H1 (cell line): Measurements from ENCODE around the gene HEATR9. TPM values are rescaled to one million over a fixed set of nuclear protein-coding genes. Genes with fewer than 3 reads are reported as not detected.

Source experiments
- CTCF ChIA-PET: fragments of 300-600 bp; sonication (Branson Sonifier 250); formaldehyde crosslinking; loops from one replicate; lab custom pipeline; 2021; ENCODE audit not compliant: partially characterized antibody; lab: Charles Lee
- POLR2A ChIA-PET: fragments of 300-600 bp; sonication (Branson Sonifier 250); formaldehyde crosslinking; loops from one replicate; lab custom pipeline; 2021; ENCODE audit warnings: inconsistent platforms; ENCODE audit not compliant: partially characterized antibody; lab: Charles Lee
- DNase-seq, 2 experiments: peaks; one replicate each; pipeline versions ENCODE4 v3.0.0 to v3.0.0-alpha.2; 2010 to 2022; ENCODE audit warnings: low spot score in 2 of 2, low read depth in 1 of 2, mixed read lengths in 1 of 2
- FAIRE-seq: peaks from 2 replicates; lab custom pipeline; 2011; peaks lifted over from hg19 to GRCh38; lab: Jason Lieb, UNC
- H2AFZ ChIP-seq: 2 replicates; pipeline ENCODE4 v1.8.1; 2012; ENCODE audit warnings: low read length, inconsistent platforms
- H2AK5ac ChIP-seq: 2 replicates; pipeline ENCODE4 v1.6.1; 2013; ENCODE audit warnings: low read depth, low read length
- H2BK120ac ChIP-seq: replicated peaks from 2 replicates; pipeline ENCODE3; 2013; ENCODE audit warnings: low read depth, low read length, inconsistent platforms
- H2BK12ac ChIP-seq: 2 replicates; pipeline ENCODE4 v1.6.1; 2013; ENCODE audit warnings: low read depth, low read length
- H2BK15ac ChIP-seq: 2 replicates; pipeline ENCODE4 v1.6.1; 2013; ENCODE audit warnings: low read length
- H2BK20ac ChIP-seq: 2 replicates; pipeline ENCODE4 v1.6.1; 2013; ENCODE audit warnings: low read length
- H2BK5ac ChIP-seq: 2 replicates; pipeline ENCODE4 v1.6.1; 2013; ENCODE audit warnings: low read depth, low read length
- H3K14ac ChIP-seq: 2 replicates; pipeline ENCODE4 v1.6.1; 2013; ENCODE audit warnings: inconsistent platforms; ENCODE audit not compliant: insufficient read length
- H3K18ac ChIP-seq: 2 replicates; pipeline ENCODE4 v1.6.1; 2013; ENCODE audit warnings: low read length; ENCODE audit errors: extremely low read depth
- H3K23ac ChIP-seq: 2 replicates; pipeline ENCODE4 v1.6.1; 2013; ENCODE audit warnings: inconsistent platforms; ENCODE audit not compliant: insufficient read length
- H3K23me2 ChIP-seq: 2 replicates; pipeline ENCODE4 v1.6.1; 2013; ENCODE audit warnings: low read depth, low read length
- H3K27ac ChIP-seq: 2 replicates; pipeline ENCODE4 v1.6.1; 2011; ENCODE audit warnings: low read depth, low read length, inconsistent platforms
- H3K27me3 ChIP-seq, 4 experiments: replicated peaks in 1 of 4; 1 replicate in 1 of 4; 2 replicates in 3 of 4; pipeline versions ENCODE4 v1.6.1 to v1.8.1; 2011 to 2013; ENCODE audit warnings: low read length in 3 of 4, mild to moderate bottlenecking in 3 of 4, inconsistent platforms in 2 of 4, mixed read lengths in 2 of 4, moderate library complexity in 1 of 4; ENCODE audit not compliant: control insufficient read depth in 3 of 4, insufficient read depth in 3 of 4; ENCODE audit errors: extremely low read depth in 1 of 4
- H3K36me3 ChIP-seq, 4 experiments: 2 replicates each; pipeline versions ENCODE4 v1.6.1 to v1.8.1; 2011 to 2013; ENCODE audit warnings: mild to moderate bottlenecking in 4 of 4, low read length in 3 of 4, moderate library complexity in 2 of 4, control low read depth in 1 of 4, inconsistent platforms in 1 of 4; ENCODE audit not compliant: insufficient read depth in 4 of 4, control insufficient read depth in 2 of 4
- H3K4ac ChIP-seq: replicated peaks from 2 replicates; pipeline ENCODE3; 2013; ENCODE audit warnings: low read length, low read depth, mixed read lengths, inconsistent platforms; ENCODE audit not compliant: insufficient read length
- H3K4me1 ChIP-seq, 4 experiments: replicated peaks in 1 of 4; 1 replicate in 1 of 4; 2 replicates in 3 of 4; pipeline versions ENCODE4 v1.6.1 to v1.8.1; 2011 to 2013; ENCODE audit warnings: low read length in 3 of 4, inconsistent platforms in 2 of 4, mixed read lengths in 1 of 4; ENCODE audit not compliant: insufficient read depth in 4 of 4, control insufficient read depth in 3 of 4
- H3K4me2 ChIP-seq, 2 experiments: 2 replicates each; pipeline versions ENCODE4 v1.6.1 to v1.8.1; 2011 to 2013; ENCODE audit warnings: low read depth in 2 of 2, low read length in 2 of 2, control low read depth in 1 of 2, inconsistent platforms in 1 of 2, mild to moderate bottlenecking in 1 of 2; ENCODE audit not compliant: insufficient read depth in 1 of 2
- H3K4me3 ChIP-seq, 4 experiments: fragments of 200-600, 300-600 bp in 1 of 4; sonication (generic), shearing (Covaris generic), sonication (Bioruptor Twin) in 1 of 4; 2 replicates each; pipeline versions ENCODE4 v1.5.1 to v1.8.1; 2011 to 2016; ENCODE audit warnings: low read length in 4 of 4, low read depth in 3 of 4, control low read depth in 2 of 4, inconsistent platforms in 2 of 4, mild to moderate bottlenecking in 2 of 4, mixed read lengths in 1 of 4, moderate library complexity in 1 of 4; ENCODE audit not compliant: insufficient read depth in 2 of 4; ENCODE audit errors: extremely low read depth in 1 of 4
- H3K56ac ChIP-seq: replicated peaks from 2 replicates; pipeline ENCODE3; 2013; ENCODE audit warnings: low read depth, mild to moderate bottlenecking, mixed read lengths, low read length, inconsistent platforms; ENCODE audit not compliant: insufficient read length
- H3K79me1 ChIP-seq: 2 replicates; pipeline ENCODE4 v1.6.1; 2013; ENCODE audit warnings: low read depth, low read length, control low read depth
- H3K79me2 ChIP-seq, 2 experiments: 2 replicates each; pipeline versions ENCODE4 v1.6.1 to v1.8.1; 2012 to 2013; ENCODE audit warnings: low read length in 2 of 2, mild to moderate bottlenecking in 2 of 2, inconsistent platforms in 1 of 2; ENCODE audit not compliant: insufficient read depth in 2 of 2, control insufficient read depth in 1 of 2
- H3K9ac ChIP-seq, 4 experiments: replicated peaks in 1 of 4; 1 replicate in 1 of 4; 2 replicates in 3 of 4; pipeline versions ENCODE4 v1.6.1 to v1.8.1; 2011 to 2013; ENCODE audit warnings: low read depth in 3 of 4, low read length in 3 of 4, control low read depth in 2 of 4, mild to moderate bottlenecking in 2 of 4, moderate library complexity in 2 of 4, inconsistent platforms in 1 of 4; ENCODE audit errors: extremely low read depth in 1 of 4
- H3K9me3 ChIP-seq, 2 experiments: 2 replicates each; pipeline versions ENCODE4 v1.6.1 to v1.8.1; 2012 to 2013; ENCODE audit warnings: mild to moderate bottlenecking in 2 of 2, moderate library complexity in 2 of 2, control low read depth in 1 of 2, inconsistent platforms in 1 of 2, low read depth in 1 of 2, low read length in 1 of 2, mixed read lengths in 1 of 2; ENCODE audit not compliant: insufficient read depth in 2 of 2
- H4K20me1 ChIP-seq, 2 experiments: replicated peaks in 1 of 2; 2 replicates each; pipeline versions ENCODE3 to v1.8.1; 2011 to 2013; ENCODE audit warnings: inconsistent platforms in 2 of 2, low read length in 2 of 2, mild to moderate bottlenecking in 1 of 2; ENCODE audit not compliant: insufficient read depth in 2 of 2, control insufficient read depth in 1 of 2
- H4K5ac ChIP-seq: 2 replicates; pipeline ENCODE4 v1.6.1; 2013; ENCODE audit warnings: low read length, low read depth, mixed read lengths, inconsistent platforms; ENCODE audit not compliant: insufficient read length
- H4K8ac ChIP-seq: 2 replicates; pipeline ENCODE4 v1.8.0; 2013; ENCODE audit warnings: mild to moderate bottlenecking, moderate library complexity, low read length, inconsistent platforms; ENCODE audit not compliant: insufficient read depth; ENCODE audit errors: extremely low read depth
- H4K91ac ChIP-seq: replicated peaks from 2 replicates; pipeline ENCODE3; 2013; ENCODE audit warnings: low read length, mixed read lengths, inconsistent platforms; ENCODE audit not compliant: insufficient read length
- CBX5 ChIP-seq: fragments of 300-800, 300-1000 bp; sonication (generic); IDR thresholded peaks from 2 replicates; pipeline ENCODE4 v1.7.1; 2016; ENCODE audit warnings: antibody characterized with exemption, low read length, low read depth
- CEBPB ChIP-seq: IDR thresholded peaks from 2 replicates; pipeline ENCODE4 v1.6.1; 2012; ENCODE audit warnings: low read depth, low read length
- EP300 ChIP-seq, 2 experiments: IDR thresholded peaks; 1 replicate in 1 of 2; 2 replicates in 1 of 2; pipeline ENCODE4 v1.6.1; 2011 to 2012; ENCODE audit warnings: low read depth in 2 of 2, low read length in 2 of 2, mild to moderate bottlenecking in 2 of 2, borderline replicate concordance in 1 of 2, inconsistent platforms in 1 of 2, moderate library complexity in 1 of 2
- GABPA ChIP-seq: IDR thresholded peaks from 2 replicates; pipeline ENCODE4 v1.6.1; 2011; ENCODE audit warnings: mild to moderate bottlenecking, low read length, moderate library complexity, borderline replicate concordance; ENCODE audit not compliant: insufficient read depth
- HDAC2 ChIP-seq, 2 experiments: fragments of 300-600 bp in 1 of 2; sonication (generic) in 1 of 2; IDR thresholded peaks; 2 replicates each; pipeline ENCODE4 v1.6.1; 2011 to 2012; ENCODE audit warnings: low read depth in 2 of 2, low read length in 2 of 2, mild to moderate bottlenecking in 2 of 2, moderate library complexity in 2 of 2, borderline replicate concordance in 1 of 2, inconsistent platforms in 1 of 2
- JUN ChIP-seq: IDR thresholded peaks from 2 replicates; pipeline ENCODE4 v1.6.1; 2011; ENCODE audit warnings: low read depth, mild to moderate bottlenecking, improper control_type of control experiment, low read length
- POU5F1 ChIP-seq: IDR thresholded peaks from 2 replicates; pipeline ENCODE4 v1.6.1; 2011; ENCODE audit warnings: low read depth, mild to moderate bottlenecking, low read length, moderate library complexity
- RXRA ChIP-seq: IDR thresholded peaks from 2 replicates; pipeline ENCODE4 v1.6.1; 2011; ENCODE audit warnings: low read depth, mild to moderate bottlenecking, low read length, moderate library complexity; ENCODE audit not compliant: insufficient read depth
- SUZ12 ChIP-seq: fragments of 200-600 bp; sonication (generic); IDR thresholded peaks from 2 replicates; pipeline ENCODE4 v1.6.1; 2012; ENCODE audit warnings: mild to moderate bottlenecking, inconsistent platforms, low read length, moderate library complexity, mixed read lengths
- TAF7 ChIP-seq: optimal IDR thresholded peaks from 2 replicates; pipeline ENCODE3; 2011; ENCODE audit warnings: low read depth, mild to moderate bottlenecking, inconsistent platforms, low read length, moderate library complexity, borderline replicate concordance
- WGBS, 2 experiments: shearing (Covaris generic) in 1 of 2; methylation state at CpG; one replicate each; pipeline versions ENCODE4 v1.1.6 to v1.1.7; 2013 to 2015; ENCODE audit warnings: low lambda C conversion rate in 2 of 2, mixed read lengths in 2 of 2, inconsistent platforms in 1 of 2, low coverage in 1 of 2, missing lambda C conversion rate in 1 of 2; ENCODE audit not compliant: insufficient replicate concordance in 2 of 2, insufficient coverage in 1 of 2, insufficient read length in 1 of 2; ENCODE audit errors: extremely low coverage in 1 of 2, missing lambda C conversion rate in 1 of 2; 5-methylcytosine and 5-hydroxymethylcytosine counted together
- polyA plus RNA-seq, 7 experiments: library from polyadenylated mRNA; depleted of rRNA in 3 of 7; stranded (reverse) in 5 of 7; unstranded in 2 of 7; fragments of >200 nt in 5 of 7; fragments of 200-250 nt in 2 of 7; gene quantifications; 1 replicate in 5 of 7; 2 replicates in 1 of 7; 4 replicates in 1 of 7; pipeline versions ENCODE4 v1.2.1 to v1.2.3, GENCODE V29; 2011 to 2013; ENCODE audit warnings: missing spikeins in 2 of 7, mixed read lengths in 2 of 7
- total RNA-seq: library from RNA; stranded (reverse); fragmentation: NEBNext Ultra II Directional; extraction: Animal tissue kit (Norgen Biotek cat#: 25700); gene quantifications from 2 replicates; pipeline ENCODE4 v1.2.1, GENCODE V29; 2021

HEATR9 gene
- total and polyA plus RNA-seq, 2 of the 8 experiments (the other 6 are each of a cell fraction or from before 2014, with no cell fraction given): not detected

DNA sequence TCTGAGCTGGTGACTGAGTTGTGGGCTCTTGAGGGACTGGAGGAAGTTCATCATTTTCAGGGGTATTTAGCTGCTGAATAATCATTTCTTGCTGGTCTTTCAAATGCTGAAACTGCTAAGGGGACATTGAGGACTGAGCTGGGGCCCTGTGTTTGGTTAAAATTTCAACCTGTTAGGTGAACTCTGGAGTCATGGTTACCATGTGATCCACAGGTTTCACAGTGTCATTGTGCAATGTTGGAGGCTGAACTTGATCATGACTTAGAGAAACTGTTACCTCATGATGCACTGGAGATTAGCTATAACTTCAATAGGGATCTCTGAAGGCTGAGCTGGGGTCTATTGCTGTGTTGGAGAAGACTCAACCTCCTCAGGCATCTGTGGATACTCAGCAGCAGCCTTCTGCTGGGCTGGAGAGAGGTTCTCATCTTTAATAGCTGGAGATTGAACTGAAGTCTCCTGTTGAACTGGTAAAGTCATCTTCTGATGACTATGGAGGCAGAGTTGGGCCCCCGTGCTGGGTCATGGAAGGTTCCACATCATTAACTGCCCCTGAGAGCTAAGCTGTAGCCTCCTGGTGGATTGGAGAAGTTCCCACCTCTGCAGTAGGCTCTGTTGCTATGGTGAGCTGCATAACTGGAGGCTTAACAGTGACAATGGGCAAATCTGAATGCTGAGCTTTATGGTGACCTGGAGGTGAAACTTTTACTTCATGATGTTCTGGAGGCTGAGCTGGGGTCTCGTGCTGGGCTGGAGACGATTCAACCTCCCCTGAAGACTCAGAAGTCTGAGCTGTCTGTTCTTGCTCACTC is 46.7 kb upstream of the HEATR9 start:
- TF ChIP-seq SUZ12 (no peak), JUN (no peak), TAF7 (no peak), CEBPB (no peak), EP300 (IDR thresholded peaks at IDR 0.05; ENCODE audit: borderline replicate concordance in 1 of 2, low read depth in 2 of 2, low read length in 2 of 2) (no peak), CBX5 (no peak), GABPA (no peak), POU5F1 (no peak), RXRA (no peak), HDAC2 (IDR thresholded peaks at IDR 0.05; ENCODE audit: borderline replicate concordance in 1 of 2, low read depth in 2 of 2, low read length in 2 of 2) (no peak)
- no peaks in the 10 kb centered on the region for H3K79me1 ChIP-seq
- no peak overlapping the region for H3K14ac ChIP-seq
- no peak overlapping the region for H2BK120ac ChIP-seq
- no peak overlapping the region for H4K91ac ChIP-seq
- no peak overlapping the region for H3K4ac ChIP-seq
- H3K56ac ChIP-seq: no peak overlapping the region
- no peak overlapping the region for H3K18ac ChIP-seq
- no peak overlapping the region for H2BK20ac ChIP-seq
- CTCF ChIA-PET: interaction anchor here (0.5 to 1.7 kb wide), 8 partner anchors 9 to 1073 kb away, joined by 3 to 5 read pairs (median 3); partner anchors contain the start of gene RDM1
- 90% methylated on average over 3 of the region's 3 CpGs; no CpG with 5 or more reads in 1 of the 2 experiments for WGBS, 2 experiments
- H2BK12ac ChIP-seq: no peak overlapping the region
- no peaks in the 10 kb centered on the region for H3K23me2 ChIP-seq
- H4K5ac ChIP-seq: no peak overlapping the region
- H3K4me1 ChIP-seq: no peaks in the 10 kb centered on the region
- no peak overlapping the region for H4K8ac ChIP-seq
- H3K79me2 ChIP-seq: no peaks in the 10 kb centered on the region
- H3K4me2 ChIP-seq: no peak overlapping the region
- H3K36me3 ChIP-seq: no peaks in the 10 kb centered on the region; a peak in 1 of 8 replicates
- no peak overlapping the region for H2AK5ac ChIP-seq
- H4K20me1 ChIP-seq: no peaks in the 10 kb centered on the region
- no peak overlapping the region for H2BK15ac ChIP-seq
- no peaks in the 10 kb centered on the region for H3K27me3 ChIP-seq
- no peak overlapping the region for H3K23ac ChIP-seq
- POLR2A ChIA-PET: interaction anchor here (0.9 kb wide), 1 partner anchor 13 kb away, joined by 3 read pairs; no protein-coding TSS in a partner anchor
- no peak overlapping the region for H2AFZ ChIP-seq
- no peak for FAIRE-seq
- no peak overlapping the region for H3K4me3 ChIP-seq
- no peak overlapping the region for H3K27ac ChIP-seq
- no peak for DNase-seq
- H2BK5ac ChIP-seq: no peak overlapping the region
- H3K9me3 ChIP-seq: peaks cover 24 to 33% of the 10 kb centered on the region in 2 experiments
- no peak overlapping the region for H3K9ac ChIP-seq
